Midbrain (tissue), 1 donor: ENCODE measurements around the gene FGF22.
"Not testable (repeated sequence)": the region's sequence is repeated elsewhere in the genome, so short reads cannot be mapped to it uniquely, and the experiment has no call there.

Experiments
- DNase-seq: peaks from one replicate; lab custom pipeline; 2025; lab: John Stamatoyannopoulos, UW

FGF22 gene

DNA sequence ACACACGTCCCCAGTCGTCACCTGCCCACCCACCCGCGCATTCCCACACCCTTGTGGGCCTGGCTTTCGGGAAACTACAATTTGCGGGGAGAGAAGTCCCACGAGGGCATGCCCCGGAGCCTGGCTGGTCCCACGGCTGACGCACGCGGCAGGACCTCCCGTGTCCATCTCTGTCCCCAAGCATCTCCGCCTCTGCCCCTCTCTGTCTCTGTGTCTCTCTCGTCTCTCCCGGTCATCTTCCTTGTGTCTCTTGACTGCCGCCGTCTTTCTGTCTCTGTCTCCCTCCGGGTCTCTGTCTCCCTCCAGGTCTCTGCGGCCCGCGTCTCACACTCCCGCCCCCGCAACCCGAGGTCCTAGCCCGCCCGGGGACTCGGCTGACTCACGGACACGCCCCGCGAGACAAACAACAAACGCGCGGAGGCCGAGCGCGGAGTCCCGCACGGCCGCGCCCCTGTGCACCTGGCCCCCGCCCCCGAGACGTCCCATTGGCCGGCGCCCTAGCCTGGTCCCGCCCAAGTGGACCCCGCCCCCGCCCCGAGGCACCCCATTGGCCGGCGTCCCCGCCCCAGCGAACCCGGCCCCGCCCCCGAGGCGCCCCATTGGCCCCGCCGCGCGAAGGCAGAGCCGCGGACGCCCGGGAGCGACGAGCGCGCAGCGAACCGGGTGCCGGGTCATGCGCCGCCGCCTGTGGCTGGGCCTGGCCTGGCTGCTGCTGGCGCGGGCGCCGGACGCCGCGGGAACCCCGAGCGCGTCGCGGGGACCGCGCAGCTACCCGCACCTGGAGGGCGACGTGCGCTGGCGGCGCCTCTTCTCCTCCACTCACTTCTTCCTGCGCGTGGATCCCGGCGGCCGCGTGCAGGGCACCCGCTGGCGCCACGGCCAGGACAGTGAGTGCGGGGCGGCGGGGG is at the start of gene FGF22:
TSS of gene FGF22 (plus strand) at position 627 of the 908 bp plus-strand sequence. CDS start at position 674, 47 bp downstream.
- peak; percentile 89 for DNase-seq

DNA sequence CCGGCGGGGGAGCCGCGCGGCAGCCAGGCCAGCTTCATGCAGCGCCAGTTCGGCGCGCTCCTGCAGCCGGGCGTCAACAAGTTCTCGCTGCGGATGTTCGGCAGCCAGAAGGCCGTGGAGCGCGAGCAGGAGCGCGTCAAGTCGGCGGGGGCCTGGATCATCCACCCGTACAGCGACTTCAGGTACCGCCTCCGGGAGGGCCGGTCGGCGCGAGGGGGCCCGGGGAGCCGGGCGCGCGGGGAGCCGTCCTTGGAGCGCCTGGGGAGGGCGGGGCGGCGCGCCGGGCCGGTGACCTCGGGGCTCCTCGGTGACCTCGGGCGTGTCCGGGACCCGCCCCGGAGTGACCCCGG is 49.3 kb upstream of the FGF22 start:
- DNase-seq = no peak

DNA sequence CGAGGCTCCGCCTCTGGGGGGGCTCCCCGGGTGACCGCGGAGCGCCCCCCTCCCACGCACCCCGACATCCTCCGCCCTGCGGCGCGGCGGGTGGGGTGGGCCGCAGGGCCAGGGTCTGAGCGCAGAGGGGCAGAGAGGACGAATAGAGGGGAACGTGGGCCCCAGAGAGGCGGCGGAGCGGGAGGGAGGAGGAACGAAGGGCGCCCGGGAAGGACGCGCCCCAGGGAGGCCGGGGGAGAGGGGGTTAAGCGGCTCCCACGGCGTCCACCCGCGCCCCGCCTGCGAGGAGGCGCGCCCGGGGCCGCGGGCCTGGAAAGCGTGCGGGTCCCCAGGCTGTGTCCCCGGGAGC is 49.0 kb upstream of the FGF22 start:
- DNase-seq = no peak

DNA sequence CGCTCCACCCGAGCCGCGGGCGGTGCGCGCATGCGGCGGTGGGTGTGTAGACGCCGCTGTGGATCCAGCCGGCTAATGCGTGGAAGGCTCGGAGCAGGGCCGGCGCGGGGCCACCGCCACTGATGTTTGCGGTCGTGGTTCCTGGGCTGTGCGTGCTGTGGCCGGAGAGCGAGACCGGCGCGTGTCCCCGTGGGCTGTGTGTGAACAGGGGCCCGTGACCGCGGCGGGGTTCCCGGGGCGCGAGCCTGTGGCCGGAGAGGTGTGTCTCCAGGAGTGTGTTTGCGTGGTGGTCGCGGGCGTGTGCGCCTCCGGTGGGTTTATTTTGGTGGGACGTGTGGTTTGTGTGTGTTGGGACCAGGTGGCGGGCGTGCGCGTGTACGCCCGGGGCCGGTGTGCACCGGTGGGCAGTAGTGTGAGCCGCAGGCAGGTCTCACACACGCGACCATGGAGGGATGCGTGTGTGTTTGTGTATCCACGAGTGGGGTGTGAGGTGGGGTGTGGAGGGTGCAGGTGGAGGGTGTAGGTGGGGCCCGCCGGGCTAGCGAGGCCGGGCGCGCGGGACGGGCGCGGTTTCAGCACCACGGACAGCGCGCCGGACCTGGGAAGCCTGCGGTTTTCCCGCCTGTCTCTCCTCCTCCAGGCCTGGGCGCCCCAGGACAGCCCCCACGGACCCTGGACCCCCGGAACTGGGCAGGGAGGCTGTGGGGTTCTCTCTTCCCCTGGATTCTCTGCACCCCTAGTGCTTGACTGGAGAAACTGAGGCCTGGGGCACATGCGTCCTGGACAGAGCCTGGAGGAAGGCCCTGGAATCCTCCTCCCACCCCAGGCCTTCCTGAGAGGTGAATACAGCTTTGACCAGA is 48.4 kb upstream of the FGF22 start:
- peak; percentile 59 for DNase-seq

DNA sequence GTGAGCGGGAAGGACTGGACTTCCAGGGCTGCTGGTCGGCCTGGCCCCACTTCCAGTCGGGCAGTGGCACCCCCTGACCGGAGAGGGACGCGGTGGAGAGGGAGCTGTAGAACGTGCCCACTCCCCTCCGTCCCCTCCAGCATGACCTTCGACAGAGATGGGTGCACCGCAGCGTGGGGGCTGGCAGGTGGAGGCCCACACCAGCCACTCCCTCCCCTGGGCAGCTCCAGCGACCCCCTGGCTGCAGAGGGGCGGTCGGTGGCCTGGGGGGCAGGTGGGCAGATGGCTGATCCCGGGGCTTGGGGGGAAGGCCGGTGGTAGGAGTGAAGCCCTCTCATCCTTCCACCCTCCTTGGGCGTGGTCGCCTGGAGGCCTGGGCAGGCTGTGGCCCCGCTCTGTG is 47.6 kb upstream of the FGF22 start:
- DNase-seq = no peak

DNA sequence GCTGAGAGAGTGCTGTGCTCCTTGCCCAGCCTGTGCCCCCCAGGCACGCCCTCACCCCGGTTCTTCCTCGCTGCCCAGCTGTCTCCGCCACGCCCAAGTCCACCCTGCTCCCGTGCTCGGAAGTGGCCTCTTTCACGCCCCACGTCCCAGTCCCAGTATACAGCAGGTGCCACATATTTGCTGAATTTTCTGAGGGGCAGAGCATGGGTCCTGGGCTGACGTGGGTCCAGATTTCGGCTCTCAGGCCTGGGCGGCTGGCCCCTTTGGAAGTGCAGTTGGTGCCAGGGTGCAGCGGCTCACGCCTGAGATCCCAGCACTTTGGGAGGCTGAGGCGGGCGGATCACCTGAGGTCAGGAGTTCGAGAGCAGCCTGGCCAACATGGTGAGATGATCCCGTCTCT is 46.6 kb upstream of the FGF22 start:
- DNase-seq = no peak

DNA sequence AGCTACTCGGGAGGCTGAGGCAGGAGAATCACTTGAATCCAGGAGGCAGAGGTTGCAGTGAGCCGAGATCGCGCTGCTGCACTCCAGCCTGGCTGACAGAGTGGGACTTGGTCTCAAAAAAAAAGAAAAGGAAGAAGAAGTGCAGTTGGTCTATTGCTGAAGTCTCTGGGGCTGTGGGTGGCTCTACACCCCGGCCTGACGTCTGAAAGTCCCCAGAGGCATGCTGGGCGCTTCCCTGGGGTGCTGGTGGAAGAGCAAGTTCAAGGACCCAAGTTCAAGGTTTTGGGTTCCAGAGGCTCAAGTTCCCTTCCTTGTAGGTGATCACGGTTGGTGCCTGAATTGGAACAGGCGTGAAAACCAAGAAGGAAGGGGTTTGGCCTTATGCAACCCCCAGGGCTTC is 46.2 kb upstream of the FGF22 start:
- DNase-seq = no peak

DNA sequence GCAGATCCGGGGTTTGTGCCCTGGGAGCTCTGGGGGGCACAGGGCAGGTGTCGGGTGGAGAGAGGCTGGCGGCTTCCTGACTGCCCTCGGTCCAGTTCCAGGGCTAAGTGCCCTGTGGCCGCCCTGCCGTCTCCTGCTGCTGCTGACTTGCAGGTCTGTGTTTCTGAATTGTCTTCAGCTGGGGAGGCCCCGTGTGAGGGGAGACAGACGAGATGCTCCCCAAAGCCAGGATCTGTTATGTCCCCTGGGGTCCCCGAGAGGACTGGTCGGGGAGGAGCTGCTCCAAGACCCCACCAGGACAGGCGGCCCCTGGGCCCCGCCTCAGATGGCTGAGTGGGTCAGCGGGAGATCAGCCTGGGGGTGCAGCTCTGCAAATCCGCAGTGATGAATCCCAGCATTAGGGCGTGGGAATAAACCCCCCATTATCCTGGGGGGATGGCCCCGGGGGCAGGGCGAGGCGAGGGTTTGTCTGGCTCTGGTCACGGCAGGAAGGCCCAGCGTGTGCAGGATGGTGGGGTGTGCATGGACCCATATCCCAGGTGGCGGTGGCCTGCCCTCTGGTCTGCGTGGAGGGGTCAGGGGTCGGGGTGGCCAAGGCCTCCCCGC is 45.3 kb upstream of the FGF22 start:
- DNase-seq = no peak

DNA sequence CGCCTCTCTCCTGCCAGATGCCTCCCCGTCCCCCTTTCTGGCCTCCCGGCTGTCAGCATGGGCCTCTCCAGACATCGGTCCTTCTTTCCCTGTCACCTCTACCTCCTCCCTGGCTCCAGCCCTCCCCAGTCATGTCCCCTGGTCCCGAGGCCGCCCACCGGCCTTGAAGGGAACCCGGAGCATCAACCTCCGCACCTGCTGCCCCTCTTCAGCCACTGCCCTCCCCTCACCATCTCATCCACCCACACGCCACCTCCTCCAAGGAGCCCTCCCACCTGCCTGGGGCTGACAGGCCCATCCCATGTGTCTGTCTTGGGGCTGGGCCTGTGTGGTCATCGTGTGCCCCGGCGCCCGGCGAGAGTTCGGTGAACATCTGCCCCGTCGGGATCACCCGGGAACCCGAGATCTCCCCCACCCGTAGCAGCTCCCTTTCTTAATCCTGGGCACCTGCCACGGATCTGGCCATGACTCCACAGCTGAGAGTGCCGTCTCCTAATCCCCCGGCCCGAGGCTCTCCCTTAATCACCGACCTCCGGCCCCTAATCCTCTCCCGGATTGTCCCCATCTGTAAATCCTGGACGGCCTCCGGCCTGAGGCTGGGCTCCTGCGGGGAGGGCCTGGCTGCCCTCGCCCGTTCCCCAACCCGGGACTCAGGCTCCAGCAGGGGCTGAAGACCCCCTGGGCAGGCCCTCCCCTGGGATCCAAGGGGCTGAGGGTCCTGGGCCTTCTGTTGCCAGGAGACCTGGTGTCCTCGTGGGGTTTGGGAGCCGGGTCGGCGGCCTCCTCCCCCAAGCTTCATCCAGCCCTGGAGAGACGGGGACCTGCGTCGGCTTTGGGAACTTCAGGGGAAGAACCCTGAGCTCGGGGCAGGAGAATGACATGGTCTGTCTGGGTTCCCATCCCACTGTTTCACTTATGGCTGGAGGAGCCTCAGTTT is 44.1 kb upstream of the FGF22 start:
- DNase-seq = no peak

DNA sequence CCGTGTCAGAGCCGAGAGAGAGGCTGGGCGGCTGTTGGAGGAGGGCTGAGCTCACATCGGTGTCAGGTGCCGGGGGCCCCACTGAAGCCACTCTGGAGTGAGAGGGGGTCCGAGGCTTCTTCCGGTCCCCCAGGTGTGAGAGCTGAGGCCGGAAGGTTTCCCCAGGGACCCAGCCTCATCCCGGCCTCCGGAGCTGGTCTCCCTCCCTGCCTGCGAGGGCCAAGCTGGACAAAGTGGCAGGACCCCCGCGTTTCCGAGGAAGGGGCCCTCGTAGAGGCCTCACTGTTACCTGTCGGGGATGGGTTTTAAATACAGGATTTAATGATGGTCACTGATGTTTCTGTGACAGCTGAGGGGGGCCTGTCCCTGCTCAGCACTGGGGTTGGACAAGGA is 43.4 kb upstream of the FGF22 start:
- no peak for DNase-seq

DNA sequence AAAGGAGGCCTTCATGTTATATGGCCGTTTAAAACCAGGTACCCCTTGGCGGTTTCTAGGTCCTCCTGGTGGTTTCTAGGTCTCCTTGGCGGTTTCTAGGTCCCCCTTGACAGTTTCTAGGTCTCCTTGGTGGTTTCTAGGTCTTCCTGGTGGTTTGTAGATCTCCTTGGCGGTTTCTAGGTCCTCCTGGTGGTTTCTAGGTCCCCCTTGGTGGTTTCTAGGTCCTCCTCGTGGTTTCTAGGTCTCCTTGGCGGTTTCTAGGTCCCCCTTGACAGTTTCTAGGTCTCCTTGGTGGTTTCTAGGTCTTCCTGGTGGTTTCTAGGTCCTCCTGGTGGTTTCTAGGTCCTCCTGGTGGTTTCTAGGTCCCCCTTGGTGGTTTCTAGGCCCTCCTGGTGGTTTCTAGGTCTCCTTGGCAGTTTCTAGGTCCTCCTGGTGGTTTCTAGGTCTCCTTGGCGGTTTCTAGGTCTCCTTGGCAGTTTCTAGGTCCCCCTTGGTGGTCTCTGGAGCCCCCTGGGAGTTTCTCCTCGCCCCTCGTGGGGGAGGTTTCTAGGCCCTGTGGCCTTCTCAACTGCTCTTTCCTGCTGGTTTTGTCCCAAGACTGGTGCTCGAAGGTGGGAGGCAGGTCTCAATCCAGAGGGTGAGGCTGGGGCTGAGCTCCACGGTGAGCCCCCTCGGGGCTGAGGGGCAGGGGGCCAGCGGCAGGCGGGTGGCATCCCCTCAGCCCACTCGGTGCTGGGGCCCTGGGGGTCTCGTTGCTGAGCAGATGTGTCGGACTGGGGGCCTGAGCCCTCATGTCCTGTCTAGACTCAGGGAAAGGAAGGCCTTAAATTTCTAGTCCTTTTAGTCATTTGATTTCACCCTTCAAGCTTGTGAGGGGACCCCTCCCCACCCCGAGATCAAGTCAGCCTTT is 42.0 kb upstream of the FGF22 start:
- DNase-seq = no peak

DNA sequence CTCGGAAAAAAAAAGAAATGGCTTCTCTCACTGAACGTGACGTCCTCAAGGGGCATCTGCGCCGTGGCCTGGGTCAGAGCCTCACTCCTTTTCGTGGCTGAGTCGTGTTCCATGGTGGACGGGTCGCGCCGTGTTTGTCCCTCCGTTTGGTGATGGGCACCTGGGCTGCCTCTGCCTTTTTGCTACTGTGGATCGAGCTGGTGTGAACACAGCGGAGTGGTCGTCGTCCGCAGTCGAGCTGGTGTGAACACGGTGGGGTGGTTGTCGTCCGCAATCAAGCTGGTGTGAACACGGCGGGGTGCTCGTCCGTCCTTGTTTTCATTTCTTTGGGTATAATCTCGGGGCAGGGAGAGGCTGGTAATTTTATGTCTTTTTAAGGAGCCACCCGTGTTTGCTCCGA is 38.4 kb upstream of the FGF22 start:
- DNase-seq = no peak

DNA sequence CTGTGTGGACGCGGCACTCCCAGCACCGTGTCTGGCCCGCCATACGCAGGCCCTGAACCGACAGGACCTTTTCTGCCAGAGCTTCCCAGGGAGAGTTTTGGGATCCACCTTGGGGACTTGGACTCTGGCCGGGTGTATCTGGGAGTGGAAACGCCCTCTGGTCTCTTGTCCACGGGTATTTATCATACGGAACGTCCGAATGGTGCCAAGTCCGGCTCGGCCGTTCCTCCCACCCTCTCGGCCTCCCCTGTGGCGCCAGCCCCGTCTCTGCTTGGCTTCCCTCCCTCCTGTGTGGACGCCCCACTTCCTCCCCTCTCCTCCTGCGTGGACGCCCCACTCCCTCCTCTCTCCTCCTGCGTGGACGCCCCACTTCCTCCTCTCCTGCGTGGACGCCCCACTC is 37.9 kb upstream of the FGF22 start:
- no peak for DNase-seq

DNA sequence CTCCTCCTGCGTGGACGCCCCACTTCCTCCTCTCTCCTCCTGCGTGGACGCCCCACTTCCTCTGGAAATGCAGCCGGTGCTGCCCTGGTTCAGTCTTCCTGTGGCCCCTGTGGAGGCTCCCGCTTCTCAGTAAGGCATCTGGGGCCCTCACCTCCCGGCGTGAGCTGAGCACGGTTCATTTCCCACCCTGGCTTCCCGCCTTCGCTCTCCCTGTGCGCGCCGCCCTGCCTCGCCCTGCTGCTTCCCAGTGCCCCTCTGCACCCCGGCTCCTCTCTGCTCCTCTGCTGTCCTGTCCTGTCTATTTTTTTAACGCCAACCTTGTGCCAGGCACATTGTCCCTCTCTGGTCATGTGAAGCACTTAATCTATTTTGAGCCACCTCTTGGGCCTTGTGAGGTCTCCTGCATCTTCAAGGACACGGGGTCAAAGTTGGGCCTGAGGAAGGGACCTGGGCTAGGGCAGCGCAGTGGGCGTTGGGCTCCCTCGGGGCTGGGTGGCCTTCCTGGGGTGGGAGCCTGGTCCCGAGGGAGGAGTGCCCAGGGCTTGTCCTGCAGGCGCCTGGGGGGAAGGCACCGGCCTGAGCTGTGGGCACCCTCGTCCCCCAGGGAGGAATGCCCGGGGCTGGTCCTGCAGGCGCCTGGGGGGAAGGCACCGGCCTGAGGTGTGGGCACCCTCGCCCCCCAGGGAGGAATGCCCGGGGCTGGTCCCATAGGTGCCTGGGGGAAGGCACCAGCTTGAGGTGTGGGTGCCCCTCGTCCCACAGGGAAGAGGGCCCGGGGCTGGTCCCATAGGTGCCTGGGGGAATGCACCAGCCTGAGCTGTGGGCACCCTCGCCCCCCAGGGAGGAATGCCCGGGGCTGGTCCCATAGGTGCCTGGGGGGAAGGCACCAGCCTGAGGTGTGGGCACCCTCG is 37.0 kb upstream of the FGF22 start:
- DNase-seq = no peak

DNA sequence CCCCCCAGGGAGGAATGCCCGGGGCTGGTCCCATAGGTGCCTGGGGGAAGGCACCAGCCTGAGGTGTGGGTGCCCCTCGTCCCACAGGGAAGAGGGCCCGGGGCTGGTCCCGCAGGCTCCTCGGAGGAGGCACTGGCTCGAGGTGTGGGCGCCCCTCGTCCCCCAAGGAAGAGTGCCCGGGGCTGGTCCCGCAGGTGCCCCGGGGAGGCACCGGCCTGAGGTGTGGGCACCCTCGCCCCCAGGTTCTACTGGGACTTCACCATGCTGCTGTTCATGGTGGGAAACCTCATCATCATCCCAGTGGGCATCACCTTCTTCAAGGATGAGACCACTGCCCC is 36.4 kb upstream of the FGF22 start:
- not testable (repeated sequence) for DNase-seq

DNA sequence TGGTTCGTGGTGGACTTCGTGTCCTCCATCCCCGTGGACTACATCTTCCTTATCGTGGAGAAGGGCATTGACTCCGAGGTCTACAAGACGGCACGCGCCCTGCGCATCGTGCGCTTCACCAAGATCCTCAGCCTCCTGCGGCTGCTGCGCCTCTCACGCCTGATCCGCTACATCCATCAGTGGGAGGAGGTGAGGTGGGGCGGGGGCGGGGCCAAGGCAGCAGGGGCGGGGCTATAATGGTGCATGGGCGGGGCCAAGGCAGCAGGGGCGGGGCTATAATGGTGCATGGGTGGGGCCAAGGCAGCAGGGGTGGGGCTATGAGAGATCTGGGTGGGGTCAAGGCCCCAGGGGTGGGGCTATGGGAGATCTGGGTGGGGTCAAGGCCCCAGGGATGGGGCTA is 35.9 kb upstream of the FGF22 start:
- not testable (repeated sequence) for DNase-seq

DNA sequence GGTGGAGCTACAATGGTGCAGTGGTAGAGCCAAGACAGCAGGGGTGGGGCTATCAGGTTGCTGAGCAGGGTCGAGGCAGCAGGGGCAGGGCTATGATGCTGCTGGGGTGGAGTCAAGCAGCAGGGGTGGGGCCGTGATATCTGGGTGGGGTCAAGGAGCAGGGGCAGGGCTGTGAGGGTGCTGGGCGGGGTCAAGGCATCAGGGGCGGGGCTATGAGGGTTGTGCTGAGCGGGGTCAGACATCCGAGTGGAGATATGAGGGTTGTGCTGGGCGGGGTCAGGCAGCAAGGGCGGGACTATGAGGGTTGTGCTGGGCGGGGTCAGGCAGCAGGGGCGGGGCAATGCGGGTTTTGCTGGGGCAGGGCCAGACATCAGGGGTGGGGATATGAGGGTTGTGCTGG is 35.3 kb upstream of the FGF22 start:
- no peak for DNase-seq

DNA sequence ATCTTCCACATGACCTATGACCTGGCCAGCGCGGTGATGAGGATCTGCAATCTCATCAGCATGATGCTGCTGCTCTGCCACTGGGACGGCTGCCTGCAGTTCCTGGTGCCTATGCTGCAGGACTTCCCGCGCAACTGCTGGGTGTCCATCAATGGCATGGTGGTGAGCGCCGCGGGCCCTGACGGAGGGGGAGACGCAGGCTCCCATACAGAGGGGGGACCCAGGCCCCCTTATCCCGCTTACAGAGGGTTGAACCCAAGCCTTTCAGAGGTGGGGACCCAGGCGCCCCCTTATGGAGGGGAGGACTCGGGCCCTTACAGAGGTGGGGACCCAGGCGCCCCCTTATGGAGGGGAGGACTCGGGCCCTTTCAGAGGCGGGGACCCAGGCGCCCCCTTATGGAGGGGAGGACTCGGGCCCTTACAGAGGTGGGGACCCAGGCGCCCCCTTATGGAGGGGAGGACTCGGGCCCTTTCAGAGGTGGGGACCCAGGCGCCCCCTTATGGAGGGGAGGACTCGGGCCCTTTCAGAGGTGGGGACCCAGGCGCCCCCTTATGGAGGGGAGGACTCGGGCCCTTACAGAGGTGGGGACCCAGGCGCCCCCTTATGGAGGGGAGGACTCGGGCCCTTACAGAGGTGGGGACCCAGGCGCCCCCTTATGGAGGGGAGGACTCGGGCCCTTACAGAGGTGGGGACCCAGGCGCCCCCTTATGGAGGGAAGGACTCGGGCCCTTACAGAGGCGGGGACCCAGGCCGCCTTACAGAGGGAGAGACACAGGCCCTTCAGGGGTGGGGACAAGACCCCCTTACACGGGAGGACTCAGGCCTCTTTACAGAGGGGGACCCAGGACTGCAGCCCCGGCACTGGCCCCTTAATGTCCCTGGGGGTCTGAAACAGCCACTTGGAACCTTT is 34.4 kb upstream of the FGF22 start:
- DNase-seq = not testable (repeated sequence)
